ENCODE results near the gene NFIA. TPM values are rescaled to one million over a fixed set of nuclear protein-coding genes. Genes with fewer than 3 reads are reported as not detected.

The NFIA gene
- total and polyA plus RNA-seq, 2 of the 13 experiments (the other 11 are each of a cell fraction or from before 2014, with no cell fraction given), result 14.7 to 28.5 TPM

- TF ChIP-seq AHDC1 (CRISPR knock-in tag; IDR thresholded peaks at IDR 0.05; ENCODE audit: borderline replicate concordance) (peak; percentile 85; the same call in 1 of the 2 replicates), THAP11 (CRISPR knock-in tag; IDR thresholded peaks at IDR 0.05) (peak; percentile 46; the same call in 1 of the 2 replicates), ZSCAN21 (CRISPR knock-in tag; IDR thresholded peaks at IDR 0.05; ENCODE audit: borderline replicate concordance) (no peak), ZSCAN12 (CRISPR knock-in tag; IDR thresholded peaks at IDR 0.05) (no peak), ZNF607 (CRISPR knock-in tag; IDR thresholded peaks at IDR 0.05; ENCODE audit: borderline replicate concordance) (no peak), ZNF142 (CRISPR knock-in tag; IDR thresholded peaks at IDR 0.05) (no peak), ZNF615 (CRISPR knock-in tag; IDR thresholded peaks at IDR 0.05; ENCODE audit: borderline replicate concordance) (no peak), ZNF614 (CRISPR knock-in tag; IDR thresholded peaks at IDR 0.05; ENCODE audit: borderline replicate concordance) (0 out of 2 replicates have a peak, but pooled peaks have one; percentile 34), FLYWCH1 (CRISPR knock-in tag; IDR thresholded peaks at IDR 0.05) (no peak), SIX4 (CRISPR knock-in tag; IDR thresholded peaks at IDR 0.05) (peak; percentile 76), ZBTB34 (CRISPR knock-in tag; IDR thresholded peaks at IDR 0.05) (peak; percentile 32; the same call in 1 of the 2 replicates), SMAD1 (CRISPR knock-in tag; IDR thresholded peaks at IDR 0.05; ENCODE audit: borderline replicate concordance, low read depth) (no peak), CSRNP1 (CRISPR knock-in tag; IDR thresholded peaks at IDR 0.05) (no peak), ZNF460 (CRISPR knock-in tag; IDR thresholded peaks at IDR 0.05; ENCODE audit: borderline replicate concordance) (no peak)
Measured at GRCh38 chr1:61089338-61089737, 7.0 kb downstream of the NFIA start (continued).
